ENCODE results near the gene KRTAP10-4. TPM values are rescaled to one million over a fixed set of nuclear protein-coding genes. Genes with fewer than 3 reads are reported as not detected.

Gene KRTAP10-4
- total and polyA plus RNA-seq, 4 donors, result not detected

GRCh38 chr21:44593598-44594405, 20.3 kb downstream of the KRTAP10-4 start:
- no peaks in the 10 kb centered on the region for H3K36me3 ChIP-seq (ENCODE audit: control insufficient read depth in 4 of 4, insufficient read depth in 3 of 4, low read depth in 1 of 4, low read length in 3 of 4)
- 35% methylated on average over 20 of the region's 20 CpGs for WGBS
- H3K27me3 ChIP-seq (ENCODE audit: control insufficient read depth in 4 of 4, insufficient read depth in 4 of 4, low read length in 3 of 4), result no peaks in the 10 kb centered on the region
- no peak overlapping the region for H3K9ac ChIP-seq (ENCODE audit: low read depth in 1 of 2, low read length in 2 of 2)
- H3K9me3 ChIP-seq (ENCODE audit: control insufficient read depth in 4 of 4, low read length in 3 of 4), result no peaks in the 10 kb centered on the region
- peak; percentile 59 for DNase-seq (ENCODE audit: low spot score)
- peaks cover 1 to 27% (median 16%) of the 10 kb centered on the region in 4 donors for H3K4me1 ChIP-seq (ENCODE audit: control insufficient read depth in 4 of 4, insufficient read depth in 4 of 4, low read length in 3 of 4)
- TF ChIP-seq HNF4A (conservative IDR thresholded peaks at IDR 0.05), result peak; percentile 86 to 88
- TF ChIP-seq HNF4G (IDR thresholded peaks at IDR 0.05), result peak; percentile 66
- peak; percentile 86 for TF ChIP-seq SP1 (IDR thresholded peaks at IDR 0.05)
- TF ChIP-seq EGR1 (IDR thresholded peaks at IDR 0.05; ENCODE audit: low read depth in 2 of 2), result no peak
- no peak for TF ChIP-seq GABPA (IDR thresholded peaks at IDR 0.05 in 1 of 2, conservative IDR thresholded peaks at IDR 0.05 in 1 of 2)
- peak; percentile 37 for TF ChIP-seq REST (IDR thresholded peaks at IDR 0.05)
- no peak for TF ChIP-seq NR2F2 (IDR thresholded peaks at IDR 0.05)
- TF ChIP-seq, protein P1, sequence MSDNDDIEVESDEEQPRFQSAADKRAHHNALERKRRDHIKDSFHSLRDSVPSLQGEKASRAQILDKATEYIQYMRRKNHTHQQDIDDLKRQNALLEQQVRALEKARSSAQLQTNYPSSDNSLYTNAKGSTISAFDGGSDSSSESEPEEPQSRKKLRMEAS (IDR thresholded peaks at IDR 0.05), result no peak
- peak; percentile 41 for TF ChIP-seq YY1 (IDR thresholded peaks at IDR 0.05)
- peak; percentile 40 to 75 for TF ChIP-seq RXRA (IDR thresholded peaks at IDR 0.05)
- TF ChIP-seq TAF1 (conservative IDR thresholded peaks at IDR 0.05), result no peak
- no peak for TF ChIP-seq FOXA2 (IDR thresholded peaks at IDR 0.05)
- TF ChIP-seq ZBTB33 (IDR thresholded peaks at IDR 0.05), result no peak
- TF ChIP-seq, protein P2, sequence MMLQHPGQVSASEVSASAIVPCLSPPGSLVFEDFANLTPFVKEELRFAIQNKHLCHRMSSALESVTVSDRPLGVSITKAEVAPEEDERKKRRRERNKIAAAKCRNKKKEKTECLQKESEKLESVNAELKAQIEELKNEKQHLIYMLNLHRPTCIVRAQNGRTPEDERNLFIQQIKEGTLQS (IDR thresholded peaks at IDR 0.05), result no peak
- no peak for TF ChIP-seq FOXA1 (IDR thresholded peaks at IDR 0.05)
- TF ChIP-seq RAD21 (IDR thresholded peaks at IDR 0.05), result peak in 1 of 2 donors; percentile 36
- no peak for TF ChIP-seq CTCF (IDR thresholded peaks at IDR 0.05; ENCODE audit: low read depth, low read length, missing input control)
- peak in 1 of 2 donors; percentile 54 for TF ChIP-seq JUND (IDR thresholded peaks at IDR 0.05)
- no peak overlapping the region for H3K4me3 ChIP-seq (ENCODE audit: low read depth in 1 of 3, low read length in 3 of 3)
- H3K27ac ChIP-seq (ENCODE audit: low read depth in 1 of 2, low read length in 2 of 2), result peak overlapping the region; percentile 55 to 65
